Measurements from ENCODE around the gene FARP1.

DNA sequence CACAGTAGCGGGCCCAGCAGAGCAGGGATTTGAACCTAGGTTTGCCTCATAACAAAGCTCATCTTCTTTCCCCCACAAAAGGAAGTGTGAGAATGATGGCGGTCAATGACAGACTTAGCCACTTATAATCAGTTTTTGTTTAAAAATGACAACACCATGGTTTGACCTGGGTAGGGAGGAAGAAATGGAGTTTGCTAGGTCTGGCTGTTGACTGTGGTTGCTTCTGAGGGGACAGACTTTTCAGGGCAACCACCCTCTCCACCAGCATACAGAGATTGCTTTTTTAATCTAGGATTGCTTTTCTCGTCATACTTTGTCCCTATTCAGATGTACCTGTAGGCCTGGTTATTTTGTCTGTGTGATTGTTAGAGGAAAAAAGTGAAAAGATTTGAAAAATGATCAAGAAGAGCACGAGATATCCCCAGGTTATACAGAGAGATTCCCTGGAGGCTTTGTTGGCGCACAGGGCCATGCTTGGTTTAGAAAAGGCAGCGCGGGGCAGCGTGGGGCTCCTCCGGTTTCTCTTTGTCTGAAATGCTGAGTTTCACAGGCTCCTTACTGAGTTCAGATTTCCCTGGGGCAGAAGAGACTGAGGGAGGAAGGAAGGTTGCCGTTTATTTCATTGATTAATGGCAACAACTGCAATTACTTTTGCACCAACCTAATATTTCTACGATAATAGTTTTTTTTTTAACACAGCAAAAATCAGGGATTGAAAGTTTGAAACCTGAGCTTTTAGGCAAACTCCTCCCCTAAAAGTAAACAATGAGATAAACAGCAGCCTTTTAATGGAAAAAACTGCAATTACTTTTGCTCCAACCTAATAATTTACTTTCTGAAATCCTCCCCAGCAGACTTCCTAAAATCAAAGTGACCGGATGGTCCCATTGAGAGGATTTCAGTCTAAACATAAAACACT is 131.2 kb downstream of the FARP1 start:
- TF ChIP-seq EZH2 (IDR thresholded peaks at IDR 0.05) (no peak), POLR2AphosphoS5 (IDR thresholded peaks at IDR 0.05; ENCODE audit: borderline replicate concordance, low read depth, low read length) (no peak)

Measured in SK-N-MC (cell line).